Activated T-cell treated with anti-CD3 and anti-CD28 coated beads, Interleukin-2, amount 50 U/mL, for 24 hours (primary cell): ENCODE data around the gene MADCAM1.
A peak's percentile ranks its signal among the peaks of the same experiment; 100 is the strongest.
"Not testable (repeated sequence)": the region's sequence is repeated elsewhere in the genome, so short reads cannot be mapped to it uniquely, and the experiment has no call there.

ENCODE experiments used
- DNase-seq: peaks from one replicate; pipeline ENCODE4 v3.0.0-alpha.2; 2020
- H3K27ac Mint-ChIP-seq: 2 replicates; pipeline ENCODE4 v1.8.0; 2020; ENCODE audit warnings: mild to moderate bottlenecking, mixed read lengths
- H3K27me3 Mint-ChIP-seq: 2 replicates; pipeline ENCODE4 v1.8.0; 2020; ENCODE audit warnings: mixed read lengths
- H3K36me3 Mint-ChIP-seq: 2 replicates; pipeline ENCODE4 v1.8.0; 2020; ENCODE audit warnings: low read depth, mixed read lengths
- H3K4me1 Mint-ChIP-seq: 2 replicates; pipeline ENCODE4 v1.8.0; 2020; ENCODE audit warnings: low read depth, mixed read lengths
- H3K4me3 Mint-ChIP-seq: 2 replicates; pipeline ENCODE4 v1.8.0; 2020; ENCODE audit warnings: mild to moderate bottlenecking, moderate library complexity, mixed read lengths
- H3K9me3 Mint-ChIP-seq: 2 replicates; pipeline ENCODE4 v1.8.0; 2020; ENCODE audit warnings: mixed read lengths

The MADCAM1 gene

GRCh38 chr19:496112-496665, at the start of gene MADCAM1:
Gene MADCAM1, plus strand, starts transcription at chr19:496486. Its CDS starts 14 bp downstream, at chr19:496500.
- Mint-ChIP-seq H3K4me3 (no peak within 1 kb of the TSS), H3K4me1 (peaks cover 3% of the 10 kb centered on the region), H3K27ac (no peak within 1 kb of the TSS), H3K36me3 (no peaks in the 10 kb centered on the region), H3K9me3 (no peaks in the 10 kb centered on the region), H3K27me3 (peaks cover 26% of the 10 kb centered on the region)
- no peak for DNase-seq

GRCh38 chr19:447064-447426, 49.2 kb upstream of the MADCAM1 start:
- no peak for DNase-seq
- Mint-ChIP-seq H3K27me3 (no peaks in the 10 kb centered on the region), H3K4me3 (no peak overlapping the region), H3K9me3 (peaks cover 5% of the 10 kb centered on the region), H3K27ac (no peak overlapping the region), H3K4me1 (no peaks in the 10 kb centered on the region), H3K36me3 (no peaks in the 10 kb centered on the region)

DNA sequence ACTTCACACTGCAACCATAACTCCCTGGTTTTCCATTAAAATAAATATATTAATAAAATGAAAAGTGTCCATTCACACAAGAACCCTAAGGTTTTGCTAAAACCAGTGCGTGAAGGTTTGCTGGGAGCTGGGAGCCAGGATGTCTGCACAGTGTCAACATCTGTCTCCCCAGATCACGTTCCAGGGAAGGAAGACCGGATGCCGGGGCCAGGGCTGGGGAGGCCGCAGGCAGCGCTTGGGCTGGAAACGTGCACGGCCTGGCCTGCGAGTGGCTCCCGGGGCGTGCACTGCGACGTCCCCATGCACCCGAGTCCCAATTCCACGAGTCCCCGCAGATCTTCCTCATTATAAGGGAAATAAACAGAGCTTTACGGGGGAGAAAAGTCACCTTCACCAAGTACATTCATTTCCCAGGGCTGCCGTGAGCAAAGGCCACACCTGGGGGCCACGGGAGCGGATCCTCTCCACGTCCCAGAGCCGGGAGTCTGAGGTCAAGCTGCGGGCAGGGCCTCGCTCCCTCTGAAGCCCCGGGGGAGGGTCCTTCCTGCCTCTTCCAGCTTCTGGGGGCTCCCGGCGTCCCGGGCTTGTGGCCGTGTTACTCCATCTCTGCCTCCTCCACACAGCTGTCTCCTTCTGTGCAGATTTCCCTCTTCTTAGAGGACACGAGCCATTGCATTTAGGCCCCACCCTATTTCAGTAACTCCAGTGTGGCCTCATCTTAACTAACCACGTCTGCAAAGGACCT, 48.3 kb upstream of the MADCAM1 start:
- no peaks in the 10 kb centered on the region for H3K36me3 Mint-ChIP-seq

GRCh38 chr19:449916-450315, 46.4 kb upstream of the MADCAM1 start:
- no peak overlapping the region for H3K27ac Mint-ChIP-seq
- no peaks in the 10 kb centered on the region for H3K4me1 Mint-ChIP-seq
- H3K36me3 Mint-ChIP-seq, result no peaks in the 10 kb centered on the region
- no peak overlapping the region for H3K4me3 Mint-ChIP-seq
- peaks cover 5% of the 10 kb centered on the region for H3K9me3 Mint-ChIP-seq
- H3K27me3 Mint-ChIP-seq, result no peaks in the 10 kb centered on the region
- DNase-seq, result no peak

More for the DNA sequence above, 48.3 kb upstream of the MADCAM1 start:
- DNase-seq, result no peak
- H3K4me3 Mint-ChIP-seq, result no peak overlapping the region
- no peaks in the 10 kb centered on the region for H3K27me3 Mint-ChIP-seq
- H3K9me3 Mint-ChIP-seq, result peaks cover 5% of the 10 kb centered on the region
- H3K27ac Mint-ChIP-seq, result no peak overlapping the region
- H3K4me1 Mint-ChIP-seq, result no peaks in the 10 kb centered on the region

DNA sequence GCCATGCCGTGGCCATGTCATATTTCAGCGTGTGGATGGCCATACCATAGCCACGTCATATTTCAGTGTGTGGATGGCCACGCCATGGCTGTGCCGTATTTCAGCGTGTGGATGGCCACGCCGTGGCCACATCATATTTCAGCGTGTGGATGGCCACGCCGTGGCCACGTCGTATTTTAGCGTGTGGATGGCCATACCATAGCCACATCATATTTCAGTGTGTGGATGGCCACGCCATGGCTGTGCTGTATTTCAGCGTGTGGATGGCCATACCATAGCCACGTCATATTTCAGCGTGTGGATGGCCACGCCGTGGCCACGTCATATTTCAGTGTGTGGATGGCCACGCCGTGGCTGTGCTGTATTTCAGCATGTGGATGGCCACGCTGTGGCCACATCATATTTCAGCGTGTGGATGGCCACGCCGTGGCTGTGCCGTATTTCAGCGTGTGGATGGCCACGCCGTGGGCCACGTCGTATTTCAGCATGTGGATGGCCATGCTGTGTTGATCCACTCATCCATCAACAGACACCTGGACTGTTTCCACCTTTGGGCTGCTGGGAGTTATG, 45.3 kb upstream of the MADCAM1 start:
- H3K36me3 Mint-ChIP-seq, H3K9me3 Mint-ChIP-seq, H3K4me1 Mint-ChIP-seq, DNase-seq, H3K27ac Mint-ChIP-seq, H3K27me3 Mint-ChIP-seq, H3K4me3 Mint-ChIP-seq: not testable (repeated sequence)

DNA sequence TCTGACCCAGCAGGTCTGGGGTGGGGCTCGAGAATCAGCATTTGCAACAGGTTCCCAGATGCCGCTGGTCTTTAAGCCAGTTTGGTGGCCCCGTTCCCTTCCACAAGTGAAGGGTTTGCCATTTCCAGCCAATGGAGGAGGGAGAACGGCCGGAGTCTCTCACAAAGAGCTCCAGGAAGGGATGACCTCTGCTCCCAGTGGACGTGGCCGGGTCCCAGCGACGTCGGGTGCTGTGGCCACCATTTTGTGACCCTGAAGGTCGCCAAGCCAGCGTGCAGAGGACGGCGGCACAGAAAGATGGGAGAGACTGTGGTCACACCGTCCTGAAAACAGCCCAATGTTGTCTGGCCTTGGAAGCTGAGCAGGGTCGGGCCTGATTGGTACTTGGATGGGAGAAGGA, 43.5 kb upstream of the MADCAM1 start:
- Mint-ChIP-seq H3K36me3 (no peaks in the 10 kb centered on the region), H3K9me3 (peaks cover 5% of the 10 kb centered on the region), H3K27ac (no peak overlapping the region), H3K4me1 (no peaks in the 10 kb centered on the region), H3K4me3 (no peak overlapping the region), H3K27me3 (no peaks in the 10 kb centered on the region)
- DNase-seq, result no peak

DNA sequence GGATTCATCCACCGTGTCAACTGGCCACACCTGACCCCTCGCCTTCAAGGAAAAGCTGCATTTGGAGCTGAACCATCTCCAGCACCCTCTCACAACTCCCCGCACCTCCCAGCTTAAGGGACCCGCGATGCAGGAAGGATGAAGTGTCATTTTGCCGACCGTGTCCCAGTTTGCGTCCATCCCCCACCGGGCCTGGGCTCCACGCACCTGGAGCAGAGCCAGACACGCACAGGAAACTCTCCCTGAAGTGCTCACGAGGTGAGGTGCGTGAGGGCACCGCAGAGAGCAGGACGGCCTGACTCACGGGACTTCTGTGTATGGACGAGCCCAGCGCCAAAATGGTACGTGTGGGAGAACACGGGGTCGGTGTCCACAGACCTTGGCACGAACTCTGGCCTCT, 42.7 kb upstream of the MADCAM1 start:
- Mint-ChIP-seq H3K27me3 (no peaks in the 10 kb centered on the region), H3K27ac (no peak overlapping the region), H3K36me3 (no peaks in the 10 kb centered on the region), H3K4me3 (no peak overlapping the region), H3K4me1 (no peaks in the 10 kb centered on the region), H3K9me3 (peaks cover 5% of the 10 kb centered on the region)
- DNase-seq, result no peak

DNA sequence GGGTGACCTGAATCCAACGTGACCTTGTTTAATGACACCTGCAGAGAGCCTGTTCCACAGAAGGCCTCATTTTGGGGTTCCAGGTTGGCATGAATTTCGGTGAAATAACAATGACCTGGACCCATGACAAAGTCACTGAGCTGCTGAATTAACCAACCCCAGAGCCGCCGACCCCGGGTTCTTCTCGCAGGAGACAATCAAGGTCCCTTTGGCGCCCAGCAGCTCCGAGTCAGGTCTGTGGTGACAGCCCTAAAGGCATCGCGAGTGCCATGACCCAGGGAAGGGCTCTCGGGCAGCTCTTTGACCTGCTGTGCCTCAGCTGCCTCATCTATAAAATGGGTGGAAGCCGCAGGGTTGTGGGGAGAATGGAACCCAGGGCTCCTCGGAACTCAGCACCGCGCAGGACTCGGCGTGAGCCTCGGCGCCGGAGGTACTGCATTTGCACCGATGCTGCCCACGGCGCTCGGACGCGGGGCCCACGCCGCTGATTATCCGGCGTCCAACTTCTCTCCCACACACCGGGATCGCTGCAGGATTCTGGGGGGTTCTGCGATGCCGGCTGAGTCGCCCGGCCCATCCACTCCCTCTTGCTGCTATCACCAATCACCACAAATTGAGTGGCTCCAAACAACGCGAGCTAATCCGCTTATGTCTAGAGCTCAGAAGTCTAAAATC, 41.1 kb upstream of the MADCAM1 start:
- H3K36me3 Mint-ChIP-seq, result no peaks in the 10 kb centered on the region
- no peak overlapping the region for H3K4me3 Mint-ChIP-seq
- no peak for DNase-seq
- H3K4me1 Mint-ChIP-seq, result peaks cover 6% of the 10 kb centered on the region
- H3K27ac Mint-ChIP-seq, result no peak overlapping the region
- H3K9me3 Mint-ChIP-seq, result peaks cover 5% of the 10 kb centered on the region
- H3K27me3 Mint-ChIP-seq, result peaks cover 7% of the 10 kb centered on the region

DNA sequence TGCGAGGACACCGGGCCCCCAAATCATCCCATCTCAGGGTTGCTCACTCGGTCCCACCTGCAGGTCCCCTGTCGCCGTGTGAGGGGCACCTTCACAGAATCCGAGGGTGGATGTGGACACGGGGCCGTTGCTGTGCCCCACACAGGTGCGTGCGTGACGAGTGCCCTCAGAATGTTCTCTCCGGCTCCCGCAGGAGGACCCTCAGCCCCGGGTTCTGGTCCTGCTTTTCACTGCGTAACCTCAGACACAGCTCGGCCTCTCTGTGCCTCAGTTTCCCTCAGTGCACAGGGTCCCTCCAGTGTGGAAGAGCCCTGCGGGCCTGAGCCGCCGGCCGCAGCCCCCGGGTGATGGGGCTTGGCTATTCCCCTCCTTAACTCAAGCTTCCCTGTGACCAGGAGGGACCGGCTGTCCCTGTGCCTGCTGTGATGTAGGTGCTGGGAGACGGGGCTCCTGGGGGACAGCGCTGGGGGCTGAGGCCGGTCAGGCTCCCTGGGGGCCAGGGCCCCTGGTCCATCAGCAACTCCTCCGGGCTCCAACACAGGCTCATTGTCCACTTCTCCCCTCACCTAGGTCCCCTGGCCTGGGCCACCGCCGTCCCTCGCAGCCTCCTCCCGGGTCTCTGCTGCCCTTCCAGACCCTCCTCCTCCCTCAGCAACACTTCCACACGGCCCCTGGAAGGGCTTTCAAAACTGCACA, 40.3 kb upstream of the MADCAM1 start:
- H3K36me3 Mint-ChIP-seq, result no peaks in the 10 kb centered on the region
- H3K27ac Mint-ChIP-seq, result no peak overlapping the region
- H3K4me1 Mint-ChIP-seq, result peaks cover 6% of the 10 kb centered on the region
- no peak for DNase-seq
- H3K27me3 Mint-ChIP-seq, result peaks cover 7% of the 10 kb centered on the region
- no peaks in the 10 kb centered on the region for H3K9me3 Mint-ChIP-seq
- H3K4me3 Mint-ChIP-seq, result no peak overlapping the region

- DNase-seq, result no peak
- no peaks in the 10 kb centered on the region for H3K36me3 Mint-ChIP-seq
- H3K27me3 Mint-ChIP-seq, result peaks cover 9% of the 10 kb centered on the region
- H3K4me3 Mint-ChIP-seq, result no peak overlapping the region
- H3K4me1 Mint-ChIP-seq, result peaks cover 7% of the 10 kb centered on the region
- H3K27ac Mint-ChIP-seq, result no peak overlapping the region
- no peaks in the 10 kb centered on the region for H3K9me3 Mint-ChIP-seq
Measured at GRCh38 chr19:456547-457110, 39.7 kb upstream of the MADCAM1 start.

- Mint-ChIP-seq H3K4me1 (peaks cover 8% of the 10 kb centered on the region), H3K27ac (no peak overlapping the region), H3K27me3 (peaks cover 18% of the 10 kb centered on the region), H3K4me3 (no peak overlapping the region), H3K36me3 (no peaks in the 10 kb centered on the region), H3K9me3 (no peaks in the 10 kb centered on the region)
- DNase-seq, result no peak
Measured at GRCh38 chr19:457636-458035, 38.6 kb upstream of the MADCAM1 start.

- DNase-seq, result no peak
- Mint-ChIP-seq H3K4me1 (peaks cover 8% of the 10 kb centered on the region), H3K9me3 (no peaks in the 10 kb centered on the region), H3K27me3 (peaks cover 23% of the 10 kb centered on the region), H3K4me3 (no peak overlapping the region), H3K27ac (no peak overlapping the region), H3K36me3 (no peaks in the 10 kb centered on the region)
Measured at GRCh38 chr19:458091-459042, 37.9 kb upstream of the MADCAM1 start.

- Mint-ChIP-seq H3K27ac (peak overlapping the region; percentile 59), H3K9me3 (no peaks in the 10 kb centered on the region), H3K4me1 (peaks cover 8% of the 10 kb centered on the region), H3K4me3 (peak overlapping the region; percentile 64), H3K36me3 (no peaks in the 10 kb centered on the region), H3K27me3 (peaks cover 25% of the 10 kb centered on the region)
- DNase-seq, result peak; percentile 65
Measured at GRCh38 chr19:459724-460511, 36.4 kb upstream of the MADCAM1 start.
